H1 (cell line): ENCODE data around the gene RBM25. TPM values are rescaled to one million over a fixed set of nuclear protein-coding genes. Genes with fewer than 3 reads are reported as not detected.

Experiments
- BCL11A ChIP-seq, 2 experiments: IDR thresholded peaks; one replicate each; pipeline ENCODE4 v1.6.1; 2011; ENCODE audit warnings: low read depth in 2 of 2, low read length in 2 of 2, mild to moderate bottlenecking in 2 of 2
- CHD7 ChIP-seq: fragments of 300-600 bp; sonication (generic); IDR thresholded peaks from 2 replicates; pipeline ENCODE4 v1.7.1; 2012; ENCODE audit warnings: low read length, moderate library complexity, mild to moderate bottlenecking, inconsistent platforms; ENCODE audit not compliant: insufficient replicate concordance
- CREB1 ChIP-seq: IDR thresholded peaks from 2 replicates; pipeline ENCODE4 v1.6.1; 2012; ENCODE audit warnings: inconsistent platforms
- SIX5 ChIP-seq: IDR thresholded peaks from 2 replicates; pipeline ENCODE4 v1.6.1; 2011; ENCODE audit warnings: mild to moderate bottlenecking, low read depth, low read length
- polyA plus RNA-seq, 7 experiments: library from polyadenylated mRNA; depleted of rRNA in 3 of 7; stranded (reverse) in 5 of 7; unstranded in 2 of 7; fragments of >200 nt in 5 of 7; fragments of 200-250 nt in 2 of 7; gene quantifications; 1 replicate in 5 of 7; 2 replicates in 1 of 7; 4 replicates in 1 of 7; pipeline versions ENCODE4 v1.2.1 to v1.2.3, GENCODE V29; 2011 to 2013; ENCODE audit warnings: missing spikeins in 2 of 7, mixed read lengths in 2 of 7
- total RNA-seq: library from RNA; stranded (reverse); fragmentation: NEBNext Ultra II Directional; extraction: Animal tissue kit (Norgen Biotek cat#: 25700); gene quantifications from 2 replicates; pipeline ENCODE4 v1.2.1, GENCODE V29; 2021

The RBM25 gene
- total and polyA plus RNA-seq, 2 of the 8 experiments (the other 6 are each of a cell fraction or from before 2014, with no cell fraction given) = 25.6 to 134 TPM

- TF ChIP-seq CHD7 = no peak
- TF ChIP-seq BCL11A (IDR thresholded peaks at IDR 0.05; ENCODE audit: low read depth in 2 of 2, low read length in 2 of 2) = no peak
- no peak for TF ChIP-seq SIX5
- TF ChIP-seq CREB1 = no peak
- TF ChIP-seq, all 59 proteins: peak for 0
Measured at GRCh38 chr14:73149753-73150152, 91.4 kb downstream of the RBM25 start (continued).
